HepG2 (cell line): ENCODE results near the gene TLCD3B. TPM values are rescaled to one million over a fixed set of nuclear protein-coding genes. Genes with fewer than 3 reads are reported as not detected.
"Not testable (repeated sequence)": the region's sequence is repeated elsewhere in the genome, so short reads cannot be mapped to it uniquely, and the experiment has no call there.

Experiments used
- ATAC-seq: fragments of 200-7000 bp; cut with Tn5 transposase; 3 replicates; pipeline ENCODE4 v1.9.1; 2020; ENCODE audit warnings: mild to moderate bottlenecking, moderate library complexity
- BruUV-seq: library from RNA; stranded (reverse); fragments of 400-500 nt; replicated peaks from 2 replicates; lab custom pipeline; 2021; lab: Mats Ljungman, UMichigan
- CTCF ChIA-PET: fragments of 300-600 bp; formaldehyde crosslinking; extraction: SDS; loops from one replicate; lab custom pipeline; 2021; ENCODE audit warnings: low total read pairs, inconsistent platforms, low intra/inter-chr PET ratio; lab: Yijun Ruan, JAX
- POLR2A ChIA-PET: fragments of 350-600 bp; sonication (Branson Sonifier 250); formaldehyde crosslinking; loops from one replicate; lab custom pipeline; 2020; ENCODE audit warnings: antibody characterized with exemption, inconsistent platforms; lab: Yijun Ruan, JAX
- DNase-seq: peaks from one replicate; pipeline ENCODE4 v3.0.0-alpha.2; 2015; ENCODE audit warnings: low spot score
- FAIRE-seq: peaks from 3 replicates; lab custom pipeline; 2011; peaks lifted over from hg19 to GRCh38; lab: Jason Lieb, UNC
- H2AFZ ChIP-seq: one replicate; pipeline ENCODE4 v1.6.1; 2011; ENCODE audit warnings: low read length, inconsistent platforms
- H3K27ac ChIP-seq: fragments of 300-600 bp; 3 replicates; pipeline ENCODE4 v1.8.0; 2011; ENCODE audit warnings: mixed run types, mild to moderate bottlenecking, mixed read lengths, low read length, inconsistent platforms; ENCODE audit not compliant: insufficient read depth; ENCODE audit errors: extremely low read length
- H3K27me3 ChIP-seq, 2 experiments: fragments of 200-600 bp in 1 of 2; 2 replicates in 1 of 2; 3 replicates in 1 of 2; pipeline versions ENCODE4 v1.6.0 to v1.8.0; 2011; ENCODE audit warnings: low read length in 2 of 2, mild to moderate bottlenecking in 2 of 2, moderate library complexity in 2 of 2, inconsistent platforms in 1 of 2; ENCODE audit not compliant: insufficient read depth in 2 of 2, control insufficient read depth in 1 of 2
- H3K36me3 ChIP-seq, 2 experiments: fragments of 200-600 bp in 1 of 2; replicated peaks in 1 of 2; 2 replicates in 1 of 2; 3 replicates in 1 of 2; pipeline versions ENCODE4 v1.5.1 to v1.8.0; 2011; ENCODE audit warnings: low read length in 2 of 2, inconsistent platforms in 1 of 2; ENCODE audit not compliant: insufficient read depth in 2 of 2, control insufficient read depth in 1 of 2
- H3K4me1 ChIP-seq: 2 replicates; pipeline ENCODE4 v1.5.1; 2012; ENCODE audit warnings: low read length, inconsistent platforms; ENCODE audit not compliant: insufficient read depth
- H3K4me2 ChIP-seq: 2 replicates; pipeline ENCODE4 v1.6.0; 2011; ENCODE audit warnings: low read depth, low read length, inconsistent platforms
- H3K4me3 ChIP-seq, 3 experiments: fragments of 200-600 bp in 1 of 3; sonication (generic), shearing (Covaris generic) in 1 of 3; replicated peaks in 1 of 3; 2 replicates each; pipeline ENCODE4 v1.5.1; 2011 to 2016; ENCODE audit warnings: low read length in 3 of 3, inconsistent platforms in 2 of 3, low read depth in 2 of 3, mild to moderate bottlenecking in 2 of 3, control low read depth in 1 of 3, mixed read lengths in 1 of 3; ENCODE audit not compliant: insufficient read depth in 1 of 3
- H3K79me2 ChIP-seq: one replicate; pipeline ENCODE4 v1.6.1; 2011; ENCODE audit warnings: low read length, inconsistent platforms; ENCODE audit not compliant: insufficient read depth
- H3K9ac ChIP-seq: 2 replicates; pipeline ENCODE4 v1.6.0; 2011; ENCODE audit warnings: mild to moderate bottlenecking, low read depth, low read length, inconsistent platforms; ENCODE audit not compliant: insufficient read depth
- H3K9me3 ChIP-seq: 2 replicates; pipeline ENCODE4 v1.5.1; 2012; ENCODE audit warnings: mild to moderate bottlenecking, low read length
- H4K20me1 ChIP-seq: 2 replicates; pipeline ENCODE4 v1.6.0; 2011; ENCODE audit warnings: inconsistent platforms, mild to moderate bottlenecking, low read length, moderate library complexity; ENCODE audit not compliant: insufficient read depth
- ADNP ChIP-seq: sonication (generic); formaldehyde crosslinking; IDR thresholded peaks from 2 replicates; pipeline ENCODE4 v1.4.0; 2020; ENCODE audit warnings: missing genetic modification reagents
- CHCHD3 ChIP-seq: sonication (generic); formaldehyde crosslinking; IDR thresholded peaks from 2 replicates; pipeline ENCODE4 v1.8.0; 2022; ENCODE audit warnings: mild to moderate bottlenecking, missing genetic modification reagents, moderate library complexity
- GABPA ChIP-seq, 2 experiments: IDR thresholded peaks; 2 replicates each; pipeline ENCODE4 v1.6.1; 2011 to 2016; ENCODE audit warnings: low read depth in 2 of 2, low read length in 1 of 2, missing biosample characterization in 1 of 2, missing genetic modification characterization in 1 of 2
- GLI4 ChIP-seq: sonication (generic); formaldehyde crosslinking; IDR thresholded peaks from 2 replicates; pipeline ENCODE4 v1.5.1; 2020; ENCODE audit warnings: missing genetic modification reagents, mild to moderate bottlenecking, moderate library complexity, borderline replicate concordance
- HDAC2 ChIP-seq: sonication (generic); formaldehyde crosslinking; IDR thresholded peaks from 2 replicates; pipeline ENCODE4 v1.4.0; 2020; ENCODE audit warnings: missing genetic modification reagents
- MED13 ChIP-seq: sonication (generic); formaldehyde crosslinking; IDR thresholded peaks from 2 replicates; pipeline ENCODE4 v1.5.0; 2020; ENCODE audit warnings: missing genetic modification reagents
- SKI ChIP-seq: fragments of 450-650 bp; IDR thresholded peaks from one replicate; pipeline ENCODE4 v1.6.1; 2018; ENCODE audit warnings: mild to moderate bottlenecking; ENCODE audit not compliant: partially characterized antibody
- SMAD9 ChIP-seq: sonication (generic); formaldehyde crosslinking; IDR thresholded peaks from 2 replicates; pipeline ENCODE4 v1.5.1; 2020; ENCODE audit warnings: mild to moderate bottlenecking, missing genetic modification reagents
- SMC3 ChIP-seq: IDR thresholded peaks from 2 replicates; pipeline ENCODE4 v1.6.1; 2011; ENCODE audit warnings: low read length, improper control_type of control experiment
- SRY ChIP-seq: sonication (generic); formaldehyde crosslinking; IDR thresholded peaks from 2 replicates; pipeline ENCODE4 v1.8.0; 2022; ENCODE audit warnings: mild to moderate bottlenecking, missing genetic modification reagents
- ZNF253 ChIP-seq: sonication (generic); formaldehyde crosslinking; IDR thresholded peaks from 2 replicates; pipeline ENCODE4 v1.8.0; 2022; ENCODE audit warnings: mild to moderate bottlenecking, missing genetic modification reagents, borderline replicate concordance
- ZNF549 ChIP-seq: sonication (generic); formaldehyde crosslinking; IDR thresholded peaks from 2 replicates; pipeline ENCODE4 v1.5.0; 2020; ENCODE audit warnings: missing genetic modification reagents
- WGBS: methylation state at CpG from one replicate; pipeline ENCODE4 v1.1.6; 2017; ENCODE audit warnings: low lambda C conversion rate; 5-methylcytosine and 5-hydroxymethylcytosine counted together
- in situ Hi-C: cut with HindIII; loops from 2 replicates; pipeline ENCODE4 v1.10.0; 2017; ENCODE audit warnings: low pct_unique_long_range_greater_than_20kb; ENCODE audit not compliant: extremely low pct_ligation_motif_present
- intact Hi-C: fragments of 100-400 bp; cut with micrococcal nuclease; formaldehyde crosslinking; loops from one replicate; pipeline ENCODE4 v1.10.0; 2022; ENCODE audit not compliant: unreplicated experiment
- polyA plus RNA-seq, 8 experiments: library from polyadenylated mRNA; depleted of rRNA in 3 of 8; stranded (reverse) in 7 of 8; unstranded in 1 of 8; fragments of >200 nt; fragmentation: Illumina TruSeq in 4 of 8; extraction: Trizol in 4 of 8; gene quantifications; 2 replicates each; pipeline versions ENCODE4 v1.2.1 to v1.2.3, GENCODE V29; 2011 to 2016; ENCODE audit warnings: low read depth in 4 of 8, missing spikeins in 1 of 8, mixed read lengths in 1 of 8; ENCODE audit not compliant: insufficient read depth in 1 of 8
- total RNA-seq, 5 experiments: library from RNA; depleted of rRNA; stranded (reverse); fragments of >200 nt; fragmentation: Illumina TruSeq; extraction: Trizol; gene quantifications; 2 replicates each; pipeline ENCODE4 v1.2.3, GENCODE V29; 2016; ENCODE audit warnings: low read depth in 1 of 5
- TF ChIP-seq, protein P1 (sequence below): sonication (generic); formaldehyde crosslinking; IDR thresholded peaks from 2 replicates; pipeline ENCODE4 v1.5.0; 2020; ENCODE audit warnings: missing genetic modification reagents, mild to moderate bottlenecking, borderline replicate concordance
- TF ChIP-seq, protein P2 (sequence below): sonication (generic); formaldehyde crosslinking; IDR thresholded peaks from 2 replicates; pipeline ENCODE4 v1.5.1; 2020; ENCODE audit warnings: mild to moderate bottlenecking, missing genetic modification reagents, moderate library complexity

Gene TLCD3B
- total and polyA plus RNA-seq, 2 of the 13 experiments (the other 11 are each of a cell fraction or from before 2014, with no cell fraction given): not detected

DNA sequence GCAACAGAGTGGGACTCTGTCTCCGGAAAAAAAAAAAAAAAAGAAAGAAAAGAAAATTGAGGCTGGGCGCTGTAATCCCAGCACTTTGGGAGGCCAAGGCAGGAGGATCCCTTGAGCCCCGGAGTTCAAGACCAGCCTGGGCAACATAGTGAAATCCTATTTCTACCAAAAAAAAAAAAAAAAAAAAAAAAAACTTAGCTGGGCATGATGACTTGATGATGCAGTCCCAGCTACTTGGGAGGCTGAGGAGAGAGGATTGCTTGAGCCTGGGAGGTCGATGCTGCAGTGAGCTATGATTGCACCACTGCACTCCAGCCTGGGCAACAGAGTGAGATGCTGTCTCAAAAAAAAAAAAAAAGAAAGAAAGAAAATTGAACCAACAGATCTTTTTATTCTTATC is 13.1 kb downstream of the TLCD3B start:
- H3K4me2 ChIP-seq, ATAC-seq, FAIRE-seq, H3K27ac ChIP-seq, BruUV-seq, H4K20me1 ChIP-seq, H3K79me2 ChIP-seq, H3K36me3 ChIP-seq, DNase-seq, CTCF ChIA-PET, H2AFZ ChIP-seq, H3K9me3 ChIP-seq, H3K4me3 ChIP-seq, H3K9ac ChIP-seq, in situ Hi-C loops, intact Hi-C loops: not testable (repeated sequence)
- Histone ChIP-seq H3K27me3 (peaks cover under 1 to 19% of the 10 kb centered on the region in 2 experiments; a peak in 4 of 5 replicates), H3K4me1 (peaks cover 22% of the 10 kb centered on the region)
- POLR2A ChIA-PET: interaction anchor here (0.6 kb wide), 1 partner anchor 45 kb away, joined by 3 read pairs; no protein-coding TSS in a partner anchor
- WGBS: 50% methylated on average over 4 of the region's 4 CpGs

DNA sequence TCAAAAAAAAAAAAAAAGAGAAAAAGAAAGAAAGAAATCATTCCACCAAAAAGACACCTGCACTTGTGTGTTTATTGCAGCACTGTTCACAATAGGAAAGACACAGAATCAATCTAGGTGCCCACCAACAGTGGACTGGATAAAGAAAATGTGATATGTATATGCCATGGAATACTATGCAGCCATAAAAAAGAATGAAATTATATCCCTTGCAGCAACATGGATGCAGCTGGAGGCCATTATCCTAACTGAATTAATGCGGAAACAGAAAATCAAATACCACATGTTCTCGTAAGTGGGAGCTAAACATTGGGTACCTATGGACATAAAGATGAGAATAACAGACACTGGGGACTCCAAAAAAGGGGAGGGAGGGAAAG is 13.8 kb downstream of the TLCD3B start:
- peaks cover 0 to 21% of the 10 kb centered on the region in 2 experiments; a peak in 3 of 5 replicates for H3K27me3 ChIP-seq
- no peak overlapping the region for H3K4me2 ChIP-seq
- DNase-seq (no peak), ATAC-seq (no peak), FAIRE-seq (no peak)
- H3K79me2 ChIP-seq: no peaks in the 10 kb centered on the region
- WGBS: 86% methylated on average over 2 of the region's 2 CpGs
- H3K9me3 ChIP-seq: no peaks in the 10 kb centered on the region
- intact Hi-C loops (no loop called here), in situ Hi-C loops (no loop called here)
- no TSS peak for BruUV-seq
- no peaks in the 10 kb centered on the region for H3K36me3 ChIP-seq
- H3K9ac ChIP-seq: no peak overlapping the region
- CTCF ChIA-PET: no interaction called here
- H3K4me1 ChIP-seq: peaks cover 26% of the 10 kb centered on the region
- H3K27ac ChIP-seq: no peak overlapping the region
- no peak overlapping the region for H3K4me3 ChIP-seq
- no peaks in the 10 kb centered on the region for H4K20me1 ChIP-seq
- H2AFZ ChIP-seq: no peak overlapping the region
- POLR2A ChIA-PET: interaction anchor here (1.0 kb wide), 1 partner anchor 118 kb away, joined by 5 read pairs; the partner anchor contains the start of gene SEZ6L2
- no peak for TF ChIP-seq SMAD9 (CRISPR knock-in tag)
- TF ChIP-seq HDAC2: no peak
- TF ChIP-seq SMC3: no peak
- TF ChIP-seq, protein P1, sequence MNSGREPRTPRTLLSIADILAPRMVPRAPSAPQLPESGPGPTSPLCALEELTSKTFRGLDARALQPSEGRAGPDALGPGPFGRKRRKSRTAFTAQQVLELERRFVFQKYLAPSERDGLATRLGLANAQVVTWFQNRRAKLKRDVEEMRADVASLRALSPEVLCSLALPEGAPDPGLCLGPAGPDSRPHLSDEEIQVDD (CRISPR knock-in tag): no peak
- TF ChIP-seq CHCHD3 (CRISPR knock-in tag): no peak
- TF ChIP-seq, protein P2, sequence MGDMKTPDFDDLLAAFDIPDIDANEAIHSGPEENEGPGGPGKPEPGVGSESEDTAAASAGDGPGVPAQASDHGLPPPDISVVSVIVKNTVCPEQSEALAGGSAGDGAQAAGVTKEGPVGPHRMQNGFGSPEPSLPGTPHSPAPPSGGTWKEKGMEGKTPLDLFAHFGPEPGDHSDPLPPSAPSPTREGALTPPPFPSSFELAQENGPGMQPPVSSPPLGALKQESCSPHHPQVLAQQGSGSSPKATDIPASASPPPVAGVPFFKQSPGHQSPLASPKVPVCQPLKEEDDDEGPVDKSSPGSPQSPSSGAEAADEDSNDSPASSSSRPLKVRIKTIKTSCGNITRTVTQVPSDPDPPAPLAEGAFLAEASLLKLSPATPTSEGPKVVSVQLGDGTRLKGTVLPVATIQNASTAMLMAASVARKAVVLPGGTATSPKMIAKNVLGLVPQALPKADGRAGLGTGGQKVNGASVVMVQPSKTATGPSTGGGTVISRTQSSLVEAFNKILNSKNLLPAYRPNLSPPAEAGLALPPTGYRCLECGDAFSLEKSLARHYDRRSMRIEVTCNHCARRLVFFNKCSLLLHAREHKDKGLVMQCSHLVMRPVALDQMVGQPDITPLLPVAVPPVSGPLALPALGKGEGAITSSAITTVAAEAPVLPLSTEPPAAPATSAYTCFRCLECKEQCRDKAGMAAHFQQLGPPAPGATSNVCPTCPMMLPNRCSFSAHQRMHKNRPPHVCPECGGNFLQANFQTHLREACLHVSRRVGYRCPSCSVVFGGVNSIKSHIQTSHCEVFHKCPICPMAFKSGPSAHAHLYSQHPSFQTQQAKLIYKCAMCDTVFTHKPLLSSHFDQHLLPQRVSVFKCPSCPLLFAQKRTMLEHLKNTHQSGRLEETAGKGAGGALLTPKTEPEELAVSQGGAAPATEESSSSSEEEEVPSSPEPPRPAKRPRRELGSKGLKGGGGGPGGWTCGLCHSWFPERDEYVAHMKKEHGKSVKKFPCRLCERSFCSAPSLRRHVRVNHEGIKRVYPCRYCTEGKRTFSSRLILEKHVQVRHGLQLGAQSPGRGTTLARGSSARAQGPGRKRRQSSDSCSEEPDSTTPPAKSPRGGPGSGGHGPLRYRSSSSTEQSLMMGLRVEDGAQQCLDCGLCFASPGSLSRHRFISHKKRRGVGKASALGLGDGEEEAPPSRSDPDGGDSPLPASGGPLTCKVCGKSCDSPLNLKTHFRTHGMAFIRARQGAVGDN: no peak
- no peak for TF ChIP-seq SKI
- TF ChIP-seq ZNF549 (CRISPR knock-in tag): no peak
- TF ChIP-seq ADNP (CRISPR knock-in tag): no peak
- TF ChIP-seq MED13 (CRISPR knock-in tag): no peak
- TF ChIP-seq GABPA (IDR thresholded peaks at IDR 0.05; ENCODE audit: low read depth, low read length): no peak
- no peak for TF ChIP-seq GABPA (CRISPR knock-in tag; IDR thresholded peaks at IDR 0.05; ENCODE audit: low read depth)
- TF ChIP-seq ZNF253: no peak
- no peak for TF ChIP-seq GLI4 (CRISPR knock-in tag)
- TF ChIP-seq SRY: no peak
